MM.1S (cell line): Measurements from ENCODE around the gene C8B.

ENCODE experiments used
- EZH2 ChIP-seq: fragments of 300-600 bp; sonication (generic); optimal IDR thresholded peaks from 2 replicates; pipeline ENCODE3; 2017; ENCODE audit warnings: low read depth, mild to moderate bottlenecking, antibody characterized with exemption, low read length, mixed read lengths
- EZH2phosphoT487 ChIP-seq: fragments of 300-600 bp; sonication (generic); IDR thresholded peaks from 2 replicates; pipeline ENCODE4 v1.6.1; 2018; ENCODE audit warnings: antibody characterized with exemption, low read length
- TF ChIP-seq, protein P1 (sequence below): fragments of 300-600 bp; sonication (generic); IDR thresholded peaks from 2 replicates; pipeline ENCODE4 v1.5.1; 2016; ENCODE audit warnings: antibody characterized with exemption, low read length, mixed read lengths

DNA sequence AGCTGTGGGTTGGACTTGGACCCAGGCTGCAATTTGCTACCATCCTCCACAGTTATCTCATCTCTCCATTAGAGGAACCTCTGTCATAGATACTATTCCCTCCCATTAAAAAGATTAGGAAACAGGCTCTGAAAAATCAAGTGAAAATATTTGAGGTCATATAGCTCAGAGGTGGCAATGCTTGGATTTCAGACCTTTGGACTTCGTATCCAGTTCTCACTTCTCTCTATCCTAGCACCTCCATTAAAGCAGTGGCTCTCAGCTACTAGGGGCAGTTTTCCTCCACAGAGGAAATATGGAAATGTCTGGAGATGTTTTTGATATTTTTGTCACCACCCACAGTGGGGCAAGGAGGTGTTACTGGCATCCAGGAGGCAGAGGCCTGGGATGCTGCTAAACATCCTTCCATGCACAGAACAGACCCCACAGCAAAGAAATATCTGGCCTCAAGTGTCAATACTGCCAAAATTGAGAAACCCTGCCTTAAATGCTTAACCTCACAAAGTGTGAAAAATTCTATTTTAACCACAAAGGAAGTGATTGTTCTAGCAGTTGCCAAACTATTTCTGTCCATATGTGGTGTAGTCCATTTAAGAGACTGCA lies 57.1 kb downstream of the C8B start:
- TF ChIP-seq, protein P1, sequence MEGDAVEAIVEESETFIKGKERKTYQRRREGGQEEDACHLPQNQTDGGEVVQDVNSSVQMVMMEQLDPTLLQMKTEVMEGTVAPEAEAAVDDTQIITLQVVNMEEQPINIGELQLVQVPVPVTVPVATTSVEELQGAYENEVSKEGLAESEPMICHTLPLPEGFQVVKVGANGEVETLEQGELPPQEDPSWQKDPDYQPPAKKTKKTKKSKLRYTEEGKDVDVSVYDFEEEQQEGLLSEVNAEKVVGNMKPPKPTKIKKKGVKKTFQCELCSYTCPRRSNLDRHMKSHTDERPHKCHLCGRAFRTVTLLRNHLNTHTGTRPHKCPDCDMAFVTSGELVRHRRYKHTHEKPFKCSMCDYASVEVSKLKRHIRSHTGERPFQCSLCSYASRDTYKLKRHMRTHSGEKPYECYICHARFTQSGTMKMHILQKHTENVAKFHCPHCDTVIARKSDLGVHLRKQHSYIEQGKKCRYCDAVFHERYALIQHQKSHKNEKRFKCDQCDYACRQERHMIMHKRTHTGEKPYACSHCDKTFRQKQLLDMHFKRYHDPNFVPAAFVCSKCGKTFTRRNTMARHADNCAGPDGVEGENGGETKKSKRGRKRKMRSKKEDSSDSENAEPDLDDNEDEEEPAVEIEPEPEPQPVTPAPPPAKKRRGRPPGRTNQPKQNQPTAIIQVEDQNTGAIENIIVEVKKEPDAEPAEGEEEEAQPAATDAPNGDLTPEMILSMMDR, result no peak
- TF ChIP-seq EZH2 (no peak), EZH2phosphoT487 (no peak)
